Measurements from ENCODE around the gene CRELD2. TPM values are rescaled to one million over a fixed set of nuclear protein-coding genes. Genes with fewer than 3 reads are reported as not detected.

CRELD2 gene
- total and polyA plus RNA-seq, 2 of the 8 experiments (the other 6 are each of a cell fraction or from before 2014, with no cell fraction given), result 24.5 to 36.6 TPM

- TF ChIP-seq SAP30 (IDR thresholded peaks at IDR 0.05; ENCODE audit: insufficient read depth, insufficient replicate concordance, low read length) (no peak), E2F6 (IDR thresholded peaks at IDR 0.05) (no peak), ASH2L (IDR thresholded peaks at IDR 0.05; ENCODE audit: low read length) (no peak), CREB1 (IDR thresholded peaks at IDR 0.05) (no peak)
These were observed 40.7 kb downstream of the CRELD2 start (continued) for GRCh38 chr22:49958931-49959781.
